HEK293 (cell line): ENCODE measurements around the gene CETN3.
A peak's percentile ranks its signal among the peaks of the same experiment; 100 is the strongest.

Experiments used
- EGR2 ChIP-seq: fragments of 450-650 bp; formaldehyde crosslinking; IDR thresholded peaks from 2 replicates; pipeline ENCODE4 v1.5.1; 2016; ENCODE audit warnings: low read depth, missing biosample characterization, missing genetic modification characterization
- GFI1B ChIP-seq: fragments of 450-650 bp; formaldehyde crosslinking; IDR thresholded peaks from 2 replicates; pipeline ENCODE4 v1.5.1; 2016; ENCODE audit warnings: missing biosample characterization, missing genetic modification characterization
- GLI2 ChIP-seq: fragments of 450-650 bp; formaldehyde crosslinking; IDR thresholded peaks from 2 replicates; pipeline ENCODE4; 2017; ENCODE audit warnings: missing biosample characterization, missing genetic modification characterization, low read depth, borderline replicate concordance
- KLF1 ChIP-seq: fragments of 450-650 bp; formaldehyde crosslinking; IDR thresholded peaks from 2 replicates; pipeline ENCODE4 v1.5.1; 2016; ENCODE audit warnings: missing biosample characterization, missing genetic modification characterization
- OSR2 ChIP-seq: fragments of 450-650 bp; formaldehyde crosslinking; IDR thresholded peaks from 2 replicates; pipeline ENCODE4 v1.5.1; 2016; ENCODE audit warnings: missing biosample characterization, missing genetic modification characterization
- ZBTB7A ChIP-seq: fragments of 450-650 bp; formaldehyde crosslinking; IDR thresholded peaks from 2 replicates; pipeline ENCODE4 v1.5.1; 2016; ENCODE audit warnings: low read depth, missing biosample characterization, missing genetic modification characterization
- ZEB2 ChIP-seq: fragments of 450-650 bp; formaldehyde crosslinking; IDR thresholded peaks from 2 replicates; pipeline ENCODE4 v1.5.1; 2016; ENCODE audit warnings: missing biosample characterization, missing genetic modification characterization
- ZFP69B ChIP-seq: fragments of 450-650 bp; formaldehyde crosslinking; IDR thresholded peaks from 2 replicates; pipeline ENCODE4 v1.5.1; 2016; ENCODE audit warnings: missing biosample characterization, missing genetic modification characterization
- ZNF112 ChIP-seq: fragments of 450-650 bp; formaldehyde crosslinking; IDR thresholded peaks from 2 replicates; pipeline ENCODE4 v1.5.0; 2017; ENCODE audit warnings: missing biosample characterization, missing genetic modification characterization
- ZNF138 ChIP-seq: fragments of 450-650 bp; formaldehyde crosslinking; IDR thresholded peaks from 2 replicates; pipeline ENCODE4 v1.5.1; 2016; ENCODE audit warnings: missing biosample characterization, missing genetic modification characterization, borderline replicate concordance
- ZNF184 ChIP-seq: fragments of 450-650 bp; IDR thresholded peaks from 2 replicates; pipeline ENCODE4 v1.5.1; 2018; ENCODE audit warnings: missing biosample characterization, mild to moderate bottlenecking, missing genetic modification characterization
- ZNF221 ChIP-seq: fragments of 450-650 bp; formaldehyde crosslinking; IDR thresholded peaks from 2 replicates; pipeline ENCODE4 v1.5.1; 2017; ENCODE audit warnings: missing biosample characterization, missing genetic modification characterization, borderline replicate concordance
- ZNF394 ChIP-seq: fragments of 450-650 bp; formaldehyde crosslinking; IDR thresholded peaks from 2 replicates; pipeline ENCODE4 v1.5.1; 2016; ENCODE audit warnings: missing biosample characterization, missing genetic modification characterization, mild to moderate bottlenecking, moderate library complexity, borderline replicate concordance
- ZNF426 ChIP-seq: fragments of 450-650 bp; formaldehyde crosslinking; IDR thresholded peaks from 2 replicates; pipeline ENCODE4 v1.5.1; 2017; ENCODE audit warnings: missing biosample characterization, missing genetic modification characterization, mild to moderate bottlenecking, inconsistent platforms, moderate library complexity
- ZNF529 ChIP-seq: fragments of 450-650 bp; formaldehyde crosslinking; IDR thresholded peaks from 2 replicates; pipeline ENCODE4 v1.5.1; 2017; ENCODE audit warnings: missing genetic modification characterization, missing biosample characterization; ENCODE audit not compliant: insufficient replicate concordance
- ZNF549 ChIP-seq: fragments of 450-650 bp; IDR thresholded peaks from 2 replicates; pipeline ENCODE4 v1.5.1; 2018; ENCODE audit warnings: missing biosample characterization, missing genetic modification characterization, mild to moderate bottlenecking, inconsistent platforms, moderate library complexity
- ZNF600 ChIP-seq: fragments of 450-650 bp; formaldehyde crosslinking; IDR thresholded peaks from 2 replicates; pipeline ENCODE4 v1.5.1; 2016; ENCODE audit warnings: missing biosample characterization, missing genetic modification characterization
- ZNF621 ChIP-seq: fragments of 450-650 bp; formaldehyde crosslinking; IDR thresholded peaks from 2 replicates; pipeline ENCODE4 v1.5.1; 2017; ENCODE audit warnings: missing biosample characterization, missing genetic modification characterization
- ZNF623 ChIP-seq: fragments of 450-650 bp; formaldehyde crosslinking; IDR thresholded peaks from 2 replicates; pipeline ENCODE4 v1.5.1; 2016; ENCODE audit warnings: missing biosample characterization, missing genetic modification characterization
- ZNF837 ChIP-seq: fragments of 450-650 bp; formaldehyde crosslinking; IDR thresholded peaks from 2 replicates; pipeline ENCODE4 v1.5.1; 2016; ENCODE audit warnings: missing biosample characterization, missing genetic modification characterization
- TF ChIP-seq, protein P1 (sequence below): fragments of 450-650 bp; formaldehyde crosslinking; IDR thresholded peaks from 2 replicates; pipeline ENCODE4 v1.5.1; 2016; ENCODE audit warnings: missing biosample characterization, missing genetic modification characterization
- TF ChIP-seq, protein P2 (sequence below): fragments of 450-650 bp; formaldehyde crosslinking; conservative IDR thresholded peaks from 2 replicates; pipeline ENCODE4 v1.5.1; 2016; ENCODE audit warnings: low read depth, missing biosample characterization, missing genetic modification characterization
- TF ChIP-seq, protein P3 (sequence below): fragments of 450-650 bp; formaldehyde crosslinking; IDR thresholded peaks from 2 replicates; pipeline ENCODE4 v1.5.1; 2016; ENCODE audit warnings: missing biosample characterization, missing genetic modification characterization, low read depth
- TF ChIP-seq, protein P4 (sequence below): fragments of 450-650 bp; formaldehyde crosslinking; IDR thresholded peaks from 2 replicates; pipeline ENCODE4 v1.5.1; 2016; ENCODE audit warnings: missing biosample characterization, missing genetic modification characterization
- TF ChIP-seq, protein P5 (sequence below): fragments of 450-650 bp; formaldehyde crosslinking; IDR thresholded peaks from 2 replicates; pipeline ENCODE4 v1.5.1; 2016; ENCODE audit warnings: missing biosample characterization, missing genetic modification characterization, borderline replicate concordance

CETN3 gene

DNA sequence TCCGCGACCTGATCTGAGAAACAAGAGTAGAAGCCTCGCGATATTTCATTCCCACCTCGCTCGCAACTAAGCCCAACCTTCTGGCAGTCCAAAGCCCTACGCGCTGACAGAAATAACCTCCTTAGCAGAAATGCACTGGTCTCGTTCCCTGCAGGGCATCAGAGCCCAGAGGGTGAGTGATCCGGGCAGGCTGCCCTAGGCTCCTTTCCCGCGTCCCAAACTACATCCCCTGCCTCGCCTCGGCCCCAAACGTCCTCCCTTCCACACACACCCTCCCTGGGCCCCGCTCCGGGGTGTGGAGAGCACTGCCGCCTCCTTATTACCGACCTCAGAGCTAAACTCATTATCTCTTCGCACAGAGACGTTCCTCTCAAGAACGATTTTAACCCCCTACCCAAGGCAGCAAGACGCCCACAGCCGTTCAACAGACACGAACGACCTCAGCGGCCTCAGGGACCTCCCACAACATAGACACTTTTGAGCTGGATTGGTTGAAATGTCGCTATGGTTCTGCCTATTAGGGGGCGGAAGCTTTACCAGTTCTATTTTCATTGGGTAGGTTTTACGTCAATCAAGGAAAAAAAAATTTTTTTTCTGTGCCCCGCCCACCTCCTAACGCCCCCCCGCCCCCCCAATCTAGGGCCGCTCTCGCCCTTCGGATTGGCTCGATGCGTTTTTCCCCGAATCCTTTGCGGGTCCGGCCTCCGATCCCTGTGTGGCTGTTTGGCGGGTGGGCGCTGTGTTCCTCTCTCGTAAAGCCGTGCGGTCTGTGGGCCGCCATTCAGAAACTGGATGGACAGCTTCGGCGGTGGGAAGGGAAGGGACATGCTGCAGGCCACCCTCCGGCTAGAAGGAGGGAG is at the start of gene CETN3 (continued):
- TF ChIP-seq, protein P1, sequence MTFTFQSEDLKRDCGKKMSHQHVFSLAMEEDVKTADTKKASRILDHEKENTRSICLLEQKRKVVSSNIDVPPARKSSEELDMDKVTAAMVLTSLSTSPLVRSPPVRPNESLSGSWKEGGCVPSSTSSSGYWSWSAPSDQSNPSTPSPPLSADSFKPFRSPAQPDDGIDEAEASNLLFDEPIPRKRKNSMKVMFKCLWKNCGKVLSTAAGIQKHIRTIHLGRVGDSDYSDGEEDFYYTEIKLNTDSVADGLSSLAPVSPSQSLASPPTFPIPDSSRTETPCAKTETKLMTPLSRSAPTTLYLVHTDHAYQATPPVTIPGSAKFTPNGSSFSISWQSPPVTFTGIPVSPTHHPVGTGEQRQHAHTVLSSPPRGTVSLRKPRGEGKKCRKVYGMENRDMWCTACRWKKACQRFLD (tag by site-specific recombination): no peak
- TF ChIP-seq ZBTB7A (tag by site-specific recombination): 0 out of 2 replicates have a peak, but pooled peaks have one; percentile 71
- peak; percentile 20; the same call in 1 of the 2 replicates for TF ChIP-seq KLF1 (tag by site-specific recombination)
- TF ChIP-seq ZNF221 (tag by site-specific recombination): no peak
- no peak for TF ChIP-seq ZNF112 (tag by site-specific recombination)
- no peak for TF ChIP-seq ZNF549 (tag by site-specific recombination)
- TF ChIP-seq EGR2 (tag by site-specific recombination): peak; percentile 74
- TF ChIP-seq ZFP69B (tag by site-specific recombination): no peak
- TF ChIP-seq OSR2 (tag by site-specific recombination): no peak
- TF ChIP-seq, protein P2, sequence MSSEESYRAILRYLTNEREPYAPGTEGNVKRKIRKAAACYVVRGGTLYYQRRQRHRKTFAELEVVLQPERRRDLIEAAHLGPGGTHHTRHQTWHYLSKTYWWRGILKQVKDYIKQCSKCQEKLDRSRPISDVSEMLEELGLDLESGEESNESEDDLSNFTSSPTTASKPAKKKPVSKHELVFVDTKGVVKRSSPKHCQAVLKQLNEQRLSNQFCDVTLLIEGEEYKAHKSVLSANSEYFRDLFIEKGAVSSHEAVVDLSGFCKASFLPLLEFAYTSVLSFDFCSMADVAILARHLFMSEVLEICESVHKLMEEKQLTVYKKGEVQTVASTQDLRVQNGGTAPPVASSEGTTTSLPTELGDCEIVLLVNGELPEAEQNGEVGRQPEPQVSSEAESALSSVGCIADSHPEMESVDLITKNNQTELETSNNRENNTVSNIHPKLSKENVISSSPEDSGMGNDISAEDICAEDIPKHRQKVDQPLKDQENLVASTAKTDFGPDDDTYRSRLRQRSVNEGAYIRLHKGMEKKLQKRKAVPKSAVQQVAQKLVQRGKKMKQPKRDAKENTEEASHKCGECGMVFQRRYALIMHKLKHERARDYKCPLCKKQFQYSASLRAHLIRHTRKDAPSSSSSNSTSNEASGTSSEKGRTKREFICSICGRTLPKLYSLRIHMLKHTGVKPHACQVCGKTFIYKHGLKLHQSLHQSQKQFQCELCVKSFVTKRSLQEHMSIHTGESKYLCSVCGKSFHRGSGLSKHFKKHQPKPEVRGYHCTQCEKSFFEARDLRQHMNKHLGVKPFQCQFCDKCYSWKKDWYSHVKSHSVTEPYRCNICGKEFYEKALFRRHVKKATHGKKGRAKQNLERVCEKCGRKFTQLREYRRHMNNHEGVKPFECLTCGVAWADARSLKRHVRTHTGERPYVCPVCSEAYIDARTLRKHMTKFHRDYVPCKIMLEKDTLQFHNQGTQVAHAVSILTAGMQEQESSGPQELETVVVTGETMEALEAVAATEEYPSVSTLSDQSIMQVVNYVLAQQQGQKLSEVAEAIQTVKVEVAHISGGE (tag by site-specific recombination): peak; percentile 66
- no peak for TF ChIP-seq ZNF184 (tag by site-specific recombination)
- no peak for TF ChIP-seq ZNF529 (tag by site-specific recombination)
- no peak for TF ChIP-seq ZNF138 (tag by site-specific recombination)
- TF ChIP-seq ZNF837 (tag by site-specific recombination): no peak
- TF ChIP-seq ZNF621 (tag by site-specific recombination): no peak
- no peak for TF ChIP-seq GFI1B (tag by site-specific recombination)
- TF ChIP-seq, protein P3, sequence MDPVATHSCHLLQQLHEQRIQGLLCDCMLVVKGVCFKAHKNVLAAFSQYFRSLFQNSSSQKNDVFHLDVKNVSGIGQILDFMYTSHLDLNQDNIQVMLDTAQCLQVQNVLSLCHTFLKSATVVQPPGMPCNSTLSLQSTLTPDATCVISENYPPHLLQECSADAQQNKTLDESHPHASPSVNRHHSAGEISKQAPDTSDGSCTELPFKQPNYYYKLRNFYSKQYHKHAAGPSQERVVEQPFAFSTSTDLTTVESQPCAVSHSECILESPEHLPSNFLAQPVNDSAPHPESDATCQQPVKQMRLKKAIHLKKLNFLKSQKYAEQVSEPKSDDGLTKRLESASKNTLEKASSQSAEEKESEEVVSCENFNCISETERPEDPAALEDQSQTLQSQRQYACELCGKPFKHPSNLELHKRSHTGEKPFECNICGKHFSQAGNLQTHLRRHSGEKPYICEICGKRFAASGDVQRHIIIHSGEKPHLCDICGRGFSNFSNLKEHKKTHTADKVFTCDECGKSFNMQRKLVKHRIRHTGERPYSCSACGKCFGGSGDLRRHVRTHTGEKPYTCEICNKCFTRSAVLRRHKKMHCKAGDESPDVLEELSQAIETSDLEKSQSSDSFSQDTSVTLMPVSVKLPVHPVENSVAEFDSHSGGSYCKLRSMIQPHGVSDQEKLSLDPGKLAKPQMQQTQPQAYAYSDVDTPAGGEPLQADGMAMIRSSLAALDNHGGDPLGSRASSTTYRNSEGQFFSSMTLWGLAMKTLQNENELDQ: no peak
- TF ChIP-seq, protein P4, sequence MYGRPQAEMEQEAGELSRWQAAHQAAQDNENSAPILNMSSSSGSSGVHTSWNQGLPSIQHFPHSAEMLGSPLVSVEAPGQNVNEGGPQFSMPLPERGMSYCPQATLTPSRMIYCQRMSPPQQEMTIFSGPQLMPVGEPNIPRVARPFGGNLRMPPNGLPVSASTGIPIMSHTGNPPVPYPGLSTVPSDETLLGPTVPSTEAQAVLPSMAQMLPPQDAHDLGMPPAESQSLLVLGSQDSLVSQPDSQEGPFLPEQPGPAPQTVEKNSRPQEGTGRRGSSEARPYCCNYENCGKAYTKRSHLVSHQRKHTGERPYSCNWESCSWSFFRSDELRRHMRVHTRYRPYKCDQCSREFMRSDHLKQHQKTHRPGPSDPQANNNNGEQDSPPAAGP (tag by site-specific recombination): peak; percentile 78
- no peak for TF ChIP-seq GLI2 (tag by site-specific recombination)
- TF ChIP-seq ZNF600 (tag by site-specific recombination): peak; percentile 77
- 0 out of 2 replicates have a peak, but pooled peaks have one; percentile 40 for TF ChIP-seq ZEB2
- peak; percentile 34; the same call in 1 of the 2 replicates for TF ChIP-seq ZNF623
- TF ChIP-seq ZNF426 (tag by site-specific recombination): no peak
- peak; percentile 65 for TF ChIP-seq ZNF394 (tag by site-specific recombination)
- TF ChIP-seq, protein P5, sequence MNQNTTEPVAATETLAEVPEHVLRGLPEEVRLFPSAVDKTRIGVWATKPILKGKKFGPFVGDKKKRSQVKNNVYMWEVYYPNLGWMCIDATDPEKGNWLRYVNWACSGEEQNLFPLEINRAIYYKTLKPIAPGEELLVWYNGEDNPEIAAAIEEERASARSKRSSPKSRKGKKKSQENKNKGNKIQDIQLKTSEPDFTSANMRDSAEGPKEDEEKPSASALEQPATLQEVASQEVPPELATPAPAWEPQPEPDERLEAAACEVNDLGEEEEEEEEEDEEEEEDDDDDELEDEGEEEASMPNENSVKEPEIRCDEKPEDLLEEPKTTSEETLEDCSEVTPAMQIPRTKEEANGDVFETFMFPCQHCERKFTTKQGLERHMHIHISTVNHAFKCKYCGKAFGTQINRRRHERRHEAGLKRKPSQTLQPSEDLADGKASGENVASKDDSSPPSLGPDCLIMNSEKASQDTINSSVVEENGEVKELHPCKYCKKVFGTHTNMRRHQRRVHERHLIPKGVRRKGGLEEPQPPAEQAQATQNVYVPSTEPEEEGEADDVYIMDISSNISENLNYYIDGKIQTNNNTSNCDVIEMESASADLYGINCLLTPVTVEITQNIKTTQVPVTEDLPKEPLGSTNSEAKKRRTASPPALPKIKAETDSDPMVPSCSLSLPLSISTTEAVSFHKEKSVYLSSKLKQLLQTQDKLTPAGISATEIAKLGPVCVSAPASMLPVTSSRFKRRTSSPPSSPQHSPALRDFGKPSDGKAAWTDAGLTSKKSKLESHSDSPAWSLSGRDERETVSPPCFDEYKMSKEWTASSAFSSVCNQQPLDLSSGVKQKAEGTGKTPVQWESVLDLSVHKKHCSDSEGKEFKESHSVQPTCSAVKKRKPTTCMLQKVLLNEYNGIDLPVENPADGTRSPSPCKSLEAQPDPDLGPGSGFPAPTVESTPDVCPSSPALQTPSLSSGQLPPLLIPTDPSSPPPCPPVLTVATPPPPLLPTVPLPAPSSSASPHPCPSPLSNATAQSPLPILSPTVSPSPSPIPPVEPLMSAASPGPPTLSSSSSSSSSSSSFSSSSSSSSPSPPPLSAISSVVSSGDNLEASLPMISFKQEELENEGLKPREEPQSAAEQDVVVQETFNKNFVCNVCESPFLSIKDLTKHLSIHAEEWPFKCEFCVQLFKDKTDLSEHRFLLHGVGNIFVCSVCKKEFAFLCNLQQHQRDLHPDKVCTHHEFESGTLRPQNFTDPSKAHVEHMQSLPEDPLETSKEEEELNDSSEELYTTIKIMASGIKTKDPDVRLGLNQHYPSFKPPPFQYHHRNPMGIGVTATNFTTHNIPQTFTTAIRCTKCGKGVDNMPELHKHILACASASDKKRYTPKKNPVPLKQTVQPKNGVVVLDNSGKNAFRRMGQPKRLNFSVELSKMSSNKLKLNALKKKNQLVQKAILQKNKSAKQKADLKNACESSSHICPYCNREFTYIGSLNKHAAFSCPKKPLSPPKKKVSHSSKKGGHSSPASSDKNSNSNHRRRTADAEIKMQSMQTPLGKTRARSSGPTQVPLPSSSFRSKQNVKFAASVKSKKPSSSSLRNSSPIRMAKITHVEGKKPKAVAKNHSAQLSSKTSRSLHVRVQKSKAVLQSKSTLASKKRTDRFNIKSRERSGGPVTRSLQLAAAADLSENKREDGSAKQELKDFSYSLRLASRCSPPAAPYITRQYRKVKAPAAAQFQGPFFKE (tag by site-specific recombination): no peak
